Bronchial epithelial cell (primary cell): ENCODE results near the gene FLYWCH1. TPM values are rescaled to one million over a fixed set of nuclear protein-coding genes. Genes with fewer than 3 reads are reported as not detected.

Experiments
- DNase-seq: peaks from one replicate; pipeline ENCODE4 v3.0.0-alpha.2; 2010; ENCODE audit warnings: low read depth
- FAIRE-seq: peaks from 2 replicates; lab custom pipeline; 2011; peaks lifted over from hg19 to GRCh38; lab: Jason Lieb, UNC
- H3K27me3 ChIP-seq: 2 replicates; pipeline ENCODE4 v1.5.1; 2011; ENCODE audit warnings: low read length; ENCODE audit not compliant: control insufficient read depth, insufficient read depth
- H3K36me3 ChIP-seq: 2 replicates; pipeline ENCODE4 v1.5.1; 2011; ENCODE audit warnings: low read length; ENCODE audit not compliant: control insufficient read depth, insufficient read depth
- H3K4me3 ChIP-seq: 2 replicates; pipeline ENCODE4 v1.5.1; 2011; ENCODE audit warnings: mild to moderate bottlenecking, low read depth, low read length, control low read depth
- total RNA-seq: library from RNA; depleted of rRNA; stranded (reverse); fragments of >200 nt; gene quantifications from 2 replicates; pipeline ENCODE4 v1.2.1, GENCODE V29; 2014
- TF ChIP-seq, protein P1 (sequence below): IDR thresholded peaks from 2 replicates; pipeline ENCODE4 v1.5.1; 2011; ENCODE audit warnings: mild to moderate bottlenecking, moderate library complexity, low read length, control low read depth, inconsistent platforms; ENCODE audit not compliant: insufficient read depth, severe bottlenecking

Gene FLYWCH1
- total RNA-seq, 1 donor from 2014 or later: 41.9 TPM

DNA sequence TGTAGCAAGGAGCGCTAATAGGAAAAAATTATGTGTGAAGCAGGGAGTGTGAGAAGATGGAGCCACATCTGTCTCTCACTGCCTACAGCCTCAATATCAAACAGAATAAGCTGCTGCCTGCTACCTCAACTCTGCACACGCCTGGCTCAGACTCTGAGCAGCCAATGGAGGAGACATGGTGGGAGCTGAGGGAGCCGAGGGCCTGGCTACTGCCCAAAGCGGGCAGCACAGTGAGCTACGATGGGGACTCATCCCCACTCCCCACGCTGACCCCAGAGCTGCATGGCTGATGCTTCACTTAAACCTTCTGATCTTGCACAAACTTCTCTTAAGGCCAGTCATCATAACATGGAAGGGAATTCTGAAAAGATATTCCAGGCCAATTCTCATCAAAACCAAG lies 39.8 kb upstream of the FLYWCH1 start:
- DNase-seq (no peak), FAIRE-seq (no peak)
- TF ChIP-seq, protein P1, sequence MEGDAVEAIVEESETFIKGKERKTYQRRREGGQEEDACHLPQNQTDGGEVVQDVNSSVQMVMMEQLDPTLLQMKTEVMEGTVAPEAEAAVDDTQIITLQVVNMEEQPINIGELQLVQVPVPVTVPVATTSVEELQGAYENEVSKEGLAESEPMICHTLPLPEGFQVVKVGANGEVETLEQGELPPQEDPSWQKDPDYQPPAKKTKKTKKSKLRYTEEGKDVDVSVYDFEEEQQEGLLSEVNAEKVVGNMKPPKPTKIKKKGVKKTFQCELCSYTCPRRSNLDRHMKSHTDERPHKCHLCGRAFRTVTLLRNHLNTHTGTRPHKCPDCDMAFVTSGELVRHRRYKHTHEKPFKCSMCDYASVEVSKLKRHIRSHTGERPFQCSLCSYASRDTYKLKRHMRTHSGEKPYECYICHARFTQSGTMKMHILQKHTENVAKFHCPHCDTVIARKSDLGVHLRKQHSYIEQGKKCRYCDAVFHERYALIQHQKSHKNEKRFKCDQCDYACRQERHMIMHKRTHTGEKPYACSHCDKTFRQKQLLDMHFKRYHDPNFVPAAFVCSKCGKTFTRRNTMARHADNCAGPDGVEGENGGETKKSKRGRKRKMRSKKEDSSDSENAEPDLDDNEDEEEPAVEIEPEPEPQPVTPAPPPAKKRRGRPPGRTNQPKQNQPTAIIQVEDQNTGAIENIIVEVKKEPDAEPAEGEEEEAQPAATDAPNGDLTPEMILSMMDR: no peak
- Histone ChIP-seq H3K36me3 (no peaks in the 10 kb centered on the region), H3K4me3 (no peak overlapping the region), H3K27me3 (no peaks in the 10 kb centered on the region)

DNA sequence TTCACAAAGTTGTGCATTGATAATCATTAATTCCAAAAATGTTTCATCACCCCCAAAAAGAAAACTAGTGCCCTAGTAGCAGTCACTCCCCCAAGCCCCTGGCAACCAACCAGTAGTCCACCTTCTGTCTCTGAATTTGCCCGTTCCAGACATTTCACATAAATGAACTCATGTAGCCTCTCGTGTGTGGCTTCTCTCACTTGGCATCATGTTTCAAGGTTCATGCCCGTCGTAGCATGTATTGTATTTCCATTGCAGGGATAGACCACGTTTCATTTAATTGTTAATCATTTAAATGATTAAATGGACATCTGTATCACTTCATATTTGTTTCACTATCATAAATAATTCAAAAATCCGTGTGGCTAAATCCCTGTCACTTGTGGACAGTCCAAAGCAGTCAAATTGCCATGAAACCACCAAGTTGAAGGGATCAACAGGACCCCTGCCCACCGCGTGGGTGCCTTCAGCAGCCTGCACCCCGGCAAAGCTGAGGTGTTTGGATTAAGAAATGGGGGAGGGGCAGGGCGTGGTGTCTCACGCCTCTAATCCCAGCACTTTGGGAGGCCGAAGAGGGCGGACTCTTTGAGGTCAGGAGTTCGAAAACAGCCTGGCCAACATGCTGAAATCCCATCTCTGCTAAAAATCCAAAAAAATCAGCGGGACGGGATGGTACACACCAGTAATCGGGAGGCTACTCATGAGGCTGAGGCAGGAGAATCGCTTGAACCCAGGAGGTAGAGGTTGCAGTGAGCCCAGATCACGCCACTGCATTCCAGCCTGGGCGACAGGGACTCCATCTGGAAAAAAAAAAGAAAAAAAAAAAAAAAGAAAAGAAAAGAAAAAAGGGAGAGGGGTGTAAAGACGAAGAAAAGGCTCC lies 37.5 kb upstream of the FLYWCH1 start:
- no peak for FAIRE-seq
- no peak overlapping the region for H3K4me3 ChIP-seq
- no peaks in the 10 kb centered on the region for H3K27me3 ChIP-seq
- TF ChIP-seq, protein P1: no peak
- DNase-seq: no peak
- H3K36me3 ChIP-seq: no peaks in the 10 kb centered on the region

DNA sequence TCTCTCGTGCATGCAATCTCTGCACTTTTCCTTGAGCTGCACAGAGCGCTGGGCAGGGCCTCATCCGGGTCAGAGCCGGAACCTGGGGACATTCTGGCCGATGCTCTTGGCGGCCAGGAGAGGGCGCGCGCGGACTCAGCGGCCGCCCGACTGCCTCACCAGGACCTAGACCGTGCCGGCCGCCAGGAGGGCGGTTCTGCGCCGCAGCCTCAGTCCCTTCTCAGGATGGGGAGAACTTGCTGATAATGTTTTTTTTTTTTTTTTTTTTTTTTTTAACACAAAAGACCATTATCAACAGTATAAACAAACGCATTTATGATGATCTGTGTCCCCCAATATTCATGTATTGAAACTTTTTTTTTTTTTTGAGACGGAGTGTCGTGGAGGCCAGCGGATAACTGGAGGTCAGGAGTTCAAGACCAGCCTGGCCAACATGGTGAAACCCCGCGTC lies 36.8 kb upstream of the FLYWCH1 start:
- DNase-seq (peak; percentile 30), FAIRE-seq (no peak)
- H3K4me3 ChIP-seq: no peak overlapping the region
- no peaks in the 10 kb centered on the region for H3K27me3 ChIP-seq
- TF ChIP-seq, protein P1: peak; percentile 95
- no peaks in the 10 kb centered on the region for H3K36me3 ChIP-seq

DNA sequence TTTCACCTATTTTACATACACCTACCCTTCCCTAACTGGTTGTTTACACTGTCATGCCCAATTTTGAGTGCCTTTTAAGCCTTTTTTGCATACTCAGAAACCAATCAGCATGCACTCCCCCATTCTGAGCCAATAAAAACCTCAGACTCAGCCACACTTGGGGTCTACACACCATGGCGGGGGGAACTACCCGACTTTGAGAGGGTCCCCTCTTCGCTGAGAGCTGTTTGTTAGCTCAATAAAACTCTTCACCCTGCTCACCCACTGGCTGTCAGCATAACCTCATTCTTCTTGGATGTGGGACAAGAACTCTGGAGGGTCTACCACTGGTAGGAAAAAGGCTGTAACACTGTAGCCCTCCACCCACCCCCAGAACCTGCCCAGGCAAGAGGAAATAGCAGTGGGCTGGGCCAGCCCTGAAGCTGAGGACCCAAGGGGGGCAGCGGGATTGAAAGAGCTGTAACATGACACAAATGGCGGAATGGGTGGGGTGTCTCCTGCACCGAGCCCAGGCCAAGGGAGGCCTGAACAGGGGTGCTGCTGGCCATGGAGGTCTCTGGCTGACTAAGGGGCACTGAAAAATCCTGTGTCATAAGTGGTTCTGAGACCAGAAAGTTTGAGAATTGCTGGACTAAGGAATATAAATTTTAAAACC lies 31.8 kb upstream of the FLYWCH1 start:
- DNase-seq (no peak), FAIRE-seq (no peak)
- no peaks in the 10 kb centered on the region for H3K36me3 ChIP-seq
- no peaks in the 10 kb centered on the region for H3K27me3 ChIP-seq
- H3K4me3 ChIP-seq: no peak overlapping the region
- TF ChIP-seq, protein P1: no peak

DNA sequence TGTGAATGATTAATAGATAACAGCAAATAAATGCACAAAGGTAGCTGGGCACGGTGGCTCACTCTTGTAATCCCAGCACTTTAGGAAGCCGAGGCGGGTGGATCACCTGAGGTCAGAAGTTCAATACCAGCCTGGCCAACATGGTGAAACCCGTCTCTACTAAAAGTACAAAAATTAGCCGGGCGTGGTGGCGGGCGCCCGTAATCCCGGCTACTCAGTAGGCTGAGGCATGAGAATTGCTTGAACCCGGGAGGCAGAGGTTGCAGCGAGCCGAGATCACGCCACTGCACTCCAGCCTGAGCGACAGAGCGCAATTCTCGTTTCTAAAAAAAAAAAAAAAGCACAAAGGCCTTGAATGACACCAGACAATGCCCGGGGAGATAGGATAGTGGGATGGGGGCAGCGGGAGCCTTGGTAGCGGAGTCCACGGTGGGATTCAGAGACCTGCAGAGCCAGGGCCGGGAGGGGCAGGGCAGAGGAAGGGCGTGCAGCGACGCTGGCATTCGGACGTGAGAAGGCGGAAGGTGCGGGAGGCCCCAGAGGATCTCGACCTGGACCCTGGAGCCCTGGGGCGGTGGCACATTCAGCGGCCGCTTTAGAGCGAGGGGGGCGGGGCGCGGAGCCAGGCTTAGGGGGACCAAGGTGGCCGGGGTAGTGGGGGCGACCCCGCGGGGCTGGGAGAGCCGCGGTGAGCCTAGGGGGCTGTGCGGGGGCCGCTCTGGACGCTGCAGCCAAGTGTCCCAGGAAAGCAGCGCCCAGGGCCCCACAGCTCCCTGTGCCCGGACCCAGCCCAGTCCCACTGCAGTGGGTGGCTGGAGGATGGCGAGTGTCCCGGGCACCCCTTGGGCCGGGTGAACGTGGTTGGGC lies 29.7 kb upstream of the FLYWCH1 start:
- FAIRE-seq: no peak
- TF ChIP-seq, protein P1: no peak

More for the DNA sequence above, 29.7 kb upstream of the FLYWCH1 start:
- peak overlapping the region; percentile 96 for H3K4me3 ChIP-seq
- H3K27me3 ChIP-seq: no peaks in the 10 kb centered on the region
- no peaks in the 10 kb centered on the region for H3K36me3 ChIP-seq
- no peak for DNase-seq
